A549 (cell line): Measurements from ENCODE around the gene SHKBP1. TPM values are rescaled to one million over a fixed set of nuclear protein-coding genes. Genes with fewer than 3 reads are reported as not detected.
A peak's percentile ranks its signal among the peaks of the same experiment; 100 is the strongest.

Experiments used
- ATAC-seq, 2 experiments: fragments of 200-7000 bp in 1 of 2; fragments of >200 bp in 1 of 2; cut with Nextera tagmentation in 1 of 2; cut with Tn5 transposase in 1 of 2; 3 replicates each; pipeline versions ENCODE4 v1.8.0 to v1.9.1; 2018 to 2020; ENCODE audit warnings: mild to moderate bottlenecking in 1 of 2, moderate library complexity in 1 of 2
- CTCF ChIA-PET: fragments of 300-600 bp; sonication (Branson Sonifier 250); formaldehyde crosslinking; extraction: SDS; loops from one replicate; lab custom pipeline; 2021; ENCODE audit warnings: antibody characterized with exemption, inconsistent platforms; lab: Yijun Ruan, JAX
- POLR2A ChIA-PET: fragments of 350-600 bp; formaldehyde crosslinking; extraction: SDS; loops from one replicate; lab custom pipeline; 2021; ENCODE audit warnings: antibody characterized with exemption, inconsistent platforms; lab: Yijun Ruan, JAX
- DNase-seq, 2 experiments: peaks; one replicate each; pipeline versions ENCODE4 v3.0.0 to v3.0.0-alpha.2; 2011 to 2016; ENCODE audit warnings: low read depth in 1 of 2, low spot score in 1 of 2
- FAIRE-seq: peaks from 2 replicates; lab custom pipeline; 2011; peaks lifted over from hg19 to GRCh38; lab: Jason Lieb, UNC
- H3K27ac ChIP-seq, 2 experiments: fragments of >200 bp; sonication (Bioruptor Twin); formaldehyde crosslinking; 3 replicates each; pipeline ENCODE4 v1.5.1; 2016 to 2017
- H3K4me1 ChIP-seq: fragments of >200 bp; sonication (Bioruptor Twin); formaldehyde crosslinking; 3 replicates; pipeline ENCODE4 v1.6.1; 2016
- H3K4me2 ChIP-seq: fragments of >200 bp; sonication (Bioruptor Twin); formaldehyde crosslinking; 3 replicates; pipeline ENCODE4 v1.6.1; 2016
- H3K4me3 ChIP-seq: fragments of >200 bp; sonication (Bioruptor Twin); formaldehyde crosslinking; 3 replicates; pipeline ENCODE4 v1.5.1; 2016
- H3K9me3 ChIP-seq: fragments of >200 bp; sonication (Bioruptor Twin); formaldehyde crosslinking; 3 replicates; pipeline ENCODE4 v1.6.1; 2016
- BHLHE40 ChIP-seq: IDR thresholded peaks from 2 replicates; pipeline ENCODE4 v1.6.1; 2012; ENCODE audit warnings: low read depth, low read length, inconsistent platforms
- CHD4 ChIP-seq: fragments of 200-600 bp; sonication (generic); IDR thresholded peaks from 2 replicates; pipeline ENCODE4 v1.6.1; 2016; ENCODE audit warnings: antibody characterized with exemption, mild to moderate bottlenecking, borderline replicate concordance
- EHF ChIP-seq: fragments of 250-450 bp; sonication (Bioruptor Pico); IDR thresholded peaks from 2 replicates; pipeline ENCODE4 v1.5.0; 2020; ENCODE audit warnings: mild to moderate bottlenecking
- ELK1 ChIP-seq: fragments of 150-350 bp; IDR thresholded peaks from 2 replicates; pipeline ENCODE4 v1.6.1; 2014; ENCODE audit warnings: low read depth, mild to moderate bottlenecking, low read length
- FOXS1 ChIP-seq: fragments of 250-450 bp; sonication (Bioruptor Pico); IDR thresholded peaks from 2 replicates; pipeline ENCODE4 v1.5.0; 2020; ENCODE audit warnings: mild to moderate bottlenecking, moderate library complexity
- GATA3 ChIP-seq: IDR thresholded peaks from 2 replicates; pipeline ENCODE4 v1.6.1; 2012; ENCODE audit warnings: borderline replicate concordance
- HES2 ChIP-seq: fragments of >200 bp; sonication (Bioruptor Twin); formaldehyde crosslinking; IDR thresholded peaks from 2 replicates; pipeline ENCODE4 v1.6.1; 2016
- HOXB13 ChIP-seq: fragments of 250-450 bp; sonication (Bioruptor Pico); IDR thresholded peaks from 2 replicates; pipeline ENCODE4 v1.5.0; 2020; ENCODE audit warnings: low read depth, mild to moderate bottlenecking, moderate library complexity
- HOXB5 ChIP-seq: fragments of 250-450 bp; sonication (Bioruptor Pico); IDR thresholded peaks from 2 replicates; pipeline ENCODE4 v1.5.0; 2020; ENCODE audit warnings: mild to moderate bottlenecking, moderate library complexity
- JUNB ChIP-seq: fragments of >200 bp; sonication (Bioruptor Twin); formaldehyde crosslinking; IDR thresholded peaks from 2 replicates; pipeline ENCODE4 v1.6.1; 2016
- KDM1A ChIP-seq: fragments of 200-600 bp; sonication (generic); IDR thresholded peaks from 2 replicates; pipeline ENCODE4 v1.6.1; 2016; ENCODE audit warnings: low read depth, mild to moderate bottlenecking
- KDM5A ChIP-seq: fragments of 200-600 bp; sonication (generic); IDR thresholded peaks from 2 replicates; pipeline ENCODE4 v1.6.1; 2016; ENCODE audit warnings: antibody characterized with exemption, mild to moderate bottlenecking
- MAFK ChIP-seq: fragments of 450-650 bp; IDR thresholded peaks from 2 replicates; pipeline ENCODE4 v1.6.1; 2014; ENCODE audit not compliant: partially characterized antibody
- MAZ ChIP-seq: fragments of 150-350 bp; IDR thresholded peaks from 2 replicates; pipeline ENCODE4 v1.6.1; 2014; ENCODE audit warnings: antibody characterized with exemption, low read depth, low read length, borderline replicate concordance
- NPAS2 ChIP-seq: fragments of 250-450 bp; sonication (Bioruptor Pico); IDR thresholded peaks from 2 replicates; pipeline ENCODE4 v1.8.0; 2022; ENCODE audit warnings: mild to moderate bottlenecking, moderate library complexity, borderline replicate concordance
- NR3C1 ChIP-seq: fragments of >200 bp; sonication (Bioruptor Twin); formaldehyde crosslinking; IDR thresholded peaks from 3 replicates; pipeline ENCODE4 v1.6.1; 2017
- POLR2A ChIP-seq: IDR thresholded peaks from 2 replicates; pipeline ENCODE4 v1.6.1; 2012; ENCODE audit warnings: mild to moderate bottlenecking, low read length
- POLR2AphosphoS2 ChIP-seq: conservative IDR thresholded peaks from 2 replicates; pipeline ENCODE4 v1.6.1; 2012; ENCODE audit warnings: low read length, improper control_type of control experiment, inconsistent platforms
- RAD21 ChIP-seq, 2 experiments: fragments of >200 bp in 1 of 2; sonication (Bioruptor Twin) in 1 of 2; formaldehyde crosslinking in 1 of 2; IDR thresholded peaks in 1 of 2; conservative IDR thresholded peaks in 1 of 2; 2 replicates in 1 of 2; 3 replicates in 1 of 2; pipeline ENCODE4 v1.6.1; 2012 to 2018; ENCODE audit warnings: inconsistent platforms in 1 of 2
- RARB ChIP-seq: fragments of 250-450 bp; sonication (Bioruptor Pico); IDR thresholded peaks from 2 replicates; pipeline ENCODE4 v1.8.0; 2021; ENCODE audit warnings: mild to moderate bottlenecking, moderate library complexity
- RFX5 ChIP-seq: fragments of 450-650 bp; IDR thresholded peaks from 2 replicates; pipeline ENCODE4 v1.7.1; 2014; ENCODE audit warnings: antibody characterized with exemption, mild to moderate bottlenecking, moderate library complexity
- RNF2 ChIP-seq: fragments of 200-600 bp; sonication (generic); IDR thresholded peaks from 2 replicates; pipeline ENCODE4 v1.6.1; 2016; ENCODE audit warnings: low read depth, mild to moderate bottlenecking, antibody characterized with exemption, moderate library complexity, borderline replicate concordance
- SMC3 ChIP-seq: fragments of >200 bp; sonication (Bioruptor Twin); formaldehyde crosslinking; IDR thresholded peaks from 3 replicates; pipeline ENCODE4 v1.6.1; 2018; ENCODE audit warnings: inconsistent platforms
- SREBF2 ChIP-seq: fragments of 450-650 bp; IDR thresholded peaks from 2 replicates; pipeline ENCODE4 v1.6.1; 2014; ENCODE audit warnings: mild to moderate bottlenecking, moderate library complexity
- TFCP2L1 ChIP-seq: fragments of 250-450 bp; sonication (Bioruptor Pico); IDR thresholded peaks from 2 replicates; pipeline ENCODE4 v1.5.0; 2021; ENCODE audit warnings: mild to moderate bottlenecking
- TP53 ChIP-seq: fragments of 250-450 bp; sonication (Bioruptor Pico); IDR thresholded peaks from 2 replicates; pipeline ENCODE4 v1.5.0; 2021; ENCODE audit warnings: mild to moderate bottlenecking, moderate library complexity
- USF2 ChIP-seq: fragments of 450-650 bp; IDR thresholded peaks from 2 replicates; pipeline ENCODE4 v1.6.1; 2014; ENCODE audit warnings: antibody characterized with exemption
- ZC3H11A ChIP-seq: fragments of 450-650 bp; IDR thresholded peaks from 2 replicates; pipeline ENCODE4 v1.6.1; 2014; ENCODE audit warnings: antibody characterized with exemption, mild to moderate bottlenecking
- WGBS: methylation state at CpG from one replicate; pipeline ENCODE4 v1.1.6; 2017; ENCODE audit errors: missing lambda C conversion rate; 5-methylcytosine and 5-hydroxymethylcytosine counted together
- polyA plus RNA-seq, 4 experiments: library from polyadenylated mRNA; depleted of rRNA in 3 of 4; stranded (reverse); fragments of >200 nt; fragmentation: RNase III in 1 of 4; extraction: RNeasy Plus Mini Kit Qiagen cat#74134 plus additional on column Dnase treatment in 1 of 4; gene quantifications; 2 replicates in 3 of 4; 3 replicates in 1 of 4; pipeline ENCODE4 v1.2.3, GENCODE V29; 2011 to 2017
- TF ChIP-seq, protein P1 (sequence below): IDR thresholded peaks from 2 replicates; pipeline ENCODE4 v1.6.1; 2012
- TF ChIP-seq, protein P2 (sequence below): IDR thresholded peaks from 2 replicates; pipeline ENCODE4 v1.6.1; 2012

SHKBP1 gene
- polyA plus RNA-seq, 2 of the 4 experiments (the other 2 are of a cell fraction) = 75.2 to 123 TPM

DNA sequence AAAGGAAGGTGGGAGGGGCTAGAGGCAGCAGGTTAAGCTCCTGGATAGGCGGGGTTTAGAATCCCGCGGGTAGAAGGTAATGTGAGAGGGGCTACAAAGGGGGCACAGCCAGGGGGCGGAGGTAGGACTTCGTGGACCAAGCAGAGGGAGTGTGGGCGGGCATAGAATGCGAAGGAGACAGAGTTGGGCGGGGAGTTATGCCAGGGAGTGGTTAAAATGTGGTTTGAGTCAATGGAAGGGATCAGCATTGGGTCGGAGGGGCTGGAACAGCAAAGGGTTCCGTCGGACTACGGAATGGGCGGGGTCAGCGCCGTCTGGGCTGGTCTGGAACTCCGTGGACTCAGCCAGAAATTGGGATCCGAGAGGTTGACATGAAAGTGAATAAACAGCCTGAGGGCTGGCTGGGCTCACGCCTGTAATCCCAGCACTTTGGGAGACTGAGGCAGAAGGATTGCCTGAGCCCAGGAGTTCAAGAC is 27.5 kb downstream of the SHKBP1 start (continued):
- TF ChIP-seq USF2 = no peak
- no peak for TF ChIP-seq NR3C1
- TF ChIP-seq EHF (CRISPR knock-in tag) = peak; percentile 43; the same call in 1 of the 2 replicates
- no peak for TF ChIP-seq HOXB13 (CRISPR knock-in tag)
- TF ChIP-seq, protein P1, sequence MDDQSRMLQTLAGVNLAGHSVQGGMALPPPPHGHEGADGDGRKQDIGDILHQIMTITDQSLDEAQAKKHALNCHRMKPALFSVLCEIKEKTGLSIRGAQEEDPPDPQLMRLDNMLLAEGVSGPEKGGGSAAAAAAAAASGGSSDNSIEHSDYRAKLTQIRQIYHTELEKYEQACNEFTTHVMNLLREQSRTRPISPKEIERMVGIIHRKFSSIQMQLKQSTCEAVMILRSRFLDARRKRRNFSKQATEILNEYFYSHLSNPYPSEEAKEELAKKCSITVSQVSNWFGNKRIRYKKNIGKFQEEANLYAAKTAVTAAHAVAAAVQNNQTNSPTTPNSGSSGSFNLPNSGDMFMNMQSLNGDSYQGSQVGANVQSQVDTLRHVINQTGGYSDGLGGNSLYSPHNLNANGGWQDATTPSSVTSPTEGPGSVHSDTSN = 0 out of 2 replicates have a peak, but pooled peaks have one; percentile 3
- no peak for TF ChIP-seq FOXS1
- TF ChIP-seq RNF2 = no peak
- no peak for TF ChIP-seq HES2
- no peak for TF ChIP-seq KDM5A
- TF ChIP-seq, protein P2, sequence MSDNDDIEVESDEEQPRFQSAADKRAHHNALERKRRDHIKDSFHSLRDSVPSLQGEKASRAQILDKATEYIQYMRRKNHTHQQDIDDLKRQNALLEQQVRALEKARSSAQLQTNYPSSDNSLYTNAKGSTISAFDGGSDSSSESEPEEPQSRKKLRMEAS = no peak
- no peak; the same call in 1 of the 2 replicates for TF ChIP-seq POLR2AphosphoS2
- TF ChIP-seq RFX5 = no peak
- no peak for TF ChIP-seq RAD21 (conservative IDR thresholded peaks at IDR 0.05 in 1 of 2, IDR thresholded peaks at IDR 0.05 in 1 of 2)
- TF ChIP-seq NPAS2 (CRISPR knock-in tag) = no peak
- TF ChIP-seq CHD4 = no peak
- TF ChIP-seq TP53 (CRISPR knock-in tag) = no peak
- no peak for TF ChIP-seq JUNB
- no peak for TF ChIP-seq GATA3
- no peak for TF ChIP-seq SREBF2
- no peak for TF ChIP-seq POLR2A
- no peak for TF ChIP-seq BHLHE40
- TF ChIP-seq TFCP2L1 (CRISPR knock-in tag) = 0 out of 2 replicates have a peak, but pooled peaks have one; percentile 38
- no peak for TF ChIP-seq MAZ
- TF ChIP-seq KDM1A = 0 out of 2 replicates have a peak, but pooled peaks have one; percentile 14
- TF ChIP-seq MAFK = no peak
- no peak for TF ChIP-seq ELK1
- TF ChIP-seq SMC3 = no peak

DNA sequence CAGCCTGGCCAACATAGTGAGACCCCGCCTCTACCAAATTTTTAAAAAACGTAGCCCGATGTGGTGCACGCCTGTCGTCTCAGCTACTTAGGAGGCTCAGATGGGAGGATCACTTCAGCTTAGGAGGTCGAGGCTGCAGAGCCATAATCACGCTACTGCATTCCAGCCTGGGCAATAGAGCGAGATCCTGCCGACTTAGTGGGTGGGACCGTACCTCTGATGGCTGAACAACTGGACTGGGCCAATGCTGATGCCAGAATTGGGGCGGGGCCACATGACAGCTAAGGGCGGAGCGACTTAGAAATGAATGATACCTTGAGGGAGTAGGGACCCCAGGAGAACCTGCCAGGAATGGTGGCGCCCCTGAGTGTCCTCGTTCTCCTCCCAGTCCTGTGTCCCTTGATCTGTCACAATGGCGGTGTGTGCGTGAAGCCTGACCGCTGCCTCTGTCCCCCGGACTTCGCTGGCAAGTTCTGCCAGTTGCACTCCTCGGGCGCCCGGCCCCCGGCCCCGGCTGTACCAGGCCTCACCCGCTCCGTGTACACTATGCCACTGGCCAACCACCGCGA is 28.1 kb downstream of the SHKBP1 start:
- CTCF ChIA-PET = interaction anchor here (0.5 to 35.2 kb wide), 23 partner anchors 8 to 845 kb away, joined by 3 to 2247 read pairs (median 7); partner anchors contain the start of genes BLVRB and SPTBN4
- Histone ChIP-seq H3K9me3 (no peaks in the 10 kb centered on the region), H3K4me3 (peak overlapping the region; percentile 46), H3K4me2 (peak overlapping the region; percentile 92), H3K4me1 (peaks cover 55% of the 10 kb centered on the region), H3K27ac (peak overlapping the region; percentile 71 to 85)
- peak; percentile 0; a peak in 5 of 6 replicates for ATAC-seq
- POLR2A ChIA-PET = interaction anchor here (0.6 to 2.8 kb wide), 19 partner anchors 8 to 194 kb away, joined by 3 to 35 read pairs (median 7); partner anchors contain the start of genes ACTMAP, BLVRB, EGLN2 and RAB4B
- WGBS = 65% methylated on average over 29 of the region's 29 CpGs
- TF ChIP-seq BHLHE40 (no peak), HOXB5 (peak; percentile 23; the same call in 1 of the 2 replicates), ZC3H11A (peak; percentile 1; the same call in 1 of the 2 replicates), RARB (no peak)
- no peak for FAIRE-seq
- DNase-seq = peak in 1 of 2 experiments; percentile 66
